ENCODE data around the gene SCFD2. TPM values are rescaled to one million over a fixed set of nuclear protein-coding genes. Genes with fewer than 3 reads are reported as not detected.

The SCFD2 gene
- total RNA-seq, 1 donor from 2014 or later, result 18.6 TPM

DNA sequence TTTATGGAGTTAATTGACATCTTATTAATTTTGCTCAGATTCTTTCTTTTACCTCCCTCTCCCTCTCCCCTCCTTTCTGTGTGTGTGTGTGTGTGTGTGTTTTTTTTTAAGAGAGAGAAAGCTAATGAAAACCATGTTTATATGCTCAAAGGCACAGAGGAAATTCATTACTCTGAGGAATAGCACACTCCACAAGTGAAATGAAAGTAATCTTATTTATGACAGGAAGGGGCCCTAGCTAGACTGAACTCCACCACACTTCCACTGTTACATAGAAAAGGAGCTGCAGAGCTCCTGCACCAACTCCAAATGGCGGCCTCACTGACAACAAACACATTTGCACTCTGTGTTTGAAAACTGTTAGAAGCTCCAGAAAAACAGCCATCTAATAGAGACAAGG lies 353.1 kb downstream of the SCFD2 start:
- H3K4me3 Mint-ChIP-seq, result no peak overlapping the region
- no peak for DNase-seq (ENCODE audit: low read depth, low spot score)
- H3K4me1 Mint-ChIP-seq, result peaks cover 30% of the 10 kb centered on the region
- no peak for TF ChIP-seq CTCF (conservative IDR thresholded peaks at IDR 0.05)
- H3K27me3 Mint-ChIP-seq (ENCODE audit: low read depth), result peaks cover 10% of the 10 kb centered on the region
- H3K27ac Mint-ChIP-seq (ENCODE audit: unreplicated experiment), result no peak overlapping the region
- H3K36me3 Mint-ChIP-seq (ENCODE audit: low read depth), result no peaks in the 10 kb centered on the region
- H3K9me3 Mint-ChIP-seq, result no peaks in the 10 kb centered on the region

GRCh38 chr4:53011259-53011905 lies 354.5 kb downstream of the SCFD2 start:
- H3K36me3 Mint-ChIP-seq (ENCODE audit: low read depth), result no peaks in the 10 kb centered on the region
- TF ChIP-seq CTCF (conservative IDR thresholded peaks at IDR 0.05), result no peak
- H3K9me3 Mint-ChIP-seq, result no peaks in the 10 kb centered on the region
- H3K4me3 Mint-ChIP-seq, result no peak overlapping the region
- peaks cover 30% of the 10 kb centered on the region for H3K4me1 Mint-ChIP-seq
- peaks cover 10% of the 10 kb centered on the region for H3K27me3 Mint-ChIP-seq (ENCODE audit: low read depth)
- no peak overlapping the region for H3K27ac Mint-ChIP-seq (ENCODE audit: unreplicated experiment)
- DNase-seq (ENCODE audit: low read depth, low spot score), result no peak

GRCh38 chr4:53010318-53010717 lies 355.5 kb downstream of the SCFD2 start:
- no peak for TF ChIP-seq CTCF (conservative IDR thresholded peaks at IDR 0.05)
- H3K4me3 Mint-ChIP-seq, result no peak overlapping the region
- no peak for DNase-seq (ENCODE audit: low read depth, low spot score)
- H3K27ac Mint-ChIP-seq (ENCODE audit: unreplicated experiment), result no peak overlapping the region
- H3K9me3 Mint-ChIP-seq, result no peaks in the 10 kb centered on the region
- peaks cover 27% of the 10 kb centered on the region for H3K4me1 Mint-ChIP-seq
- no peaks in the 10 kb centered on the region for H3K36me3 Mint-ChIP-seq (ENCODE audit: low read depth)
- peaks cover 10% of the 10 kb centered on the region for H3K27me3 Mint-ChIP-seq (ENCODE audit: low read depth)

- H3K4me3 Mint-ChIP-seq, result no peak overlapping the region
- no peak for TF ChIP-seq CTCF (conservative IDR thresholded peaks at IDR 0.05)
- no peaks in the 10 kb centered on the region for H3K9me3 Mint-ChIP-seq
- no peak for DNase-seq (ENCODE audit: low read depth, low spot score)
- H3K36me3 Mint-ChIP-seq (ENCODE audit: low read depth), result no peaks in the 10 kb centered on the region
- peaks cover 27% of the 10 kb centered on the region for H3K4me1 Mint-ChIP-seq
- H3K27ac Mint-ChIP-seq (ENCODE audit: unreplicated experiment), result no peak overlapping the region
- H3K27me3 Mint-ChIP-seq (ENCODE audit: low read depth), result peaks cover 10% of the 10 kb centered on the region
Measured at GRCh38 chr4:53009824-53010223, 356.0 kb downstream of the SCFD2 start.

DNA sequence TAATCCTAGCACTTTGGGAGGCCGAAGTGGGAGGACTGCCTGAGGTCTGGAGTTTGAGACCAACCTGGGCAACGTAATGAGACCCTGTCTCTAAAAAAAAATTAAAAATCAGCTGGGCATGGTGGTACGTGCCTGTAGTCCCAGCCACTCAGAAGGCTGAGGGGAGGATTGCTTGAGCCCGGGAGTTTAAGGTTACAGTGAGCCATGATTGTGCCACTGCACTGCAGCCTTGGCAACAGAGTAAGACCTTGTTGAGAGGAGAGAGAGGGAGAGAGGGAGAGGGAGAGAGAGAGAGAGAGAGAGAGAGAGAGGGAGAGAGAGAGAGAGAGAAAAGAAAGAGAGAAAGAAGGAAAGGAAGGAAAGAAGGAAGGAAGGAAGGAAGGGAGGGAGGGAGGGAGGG lies 358.8 kb downstream of the SCFD2 start:
- DNase-seq (ENCODE audit: low read depth, low spot score), result no peak

More for the DNA sequence above, 358.8 kb downstream of the SCFD2 start:
- Mint-ChIP-seq H3K4me3 (no peak overlapping the region), H3K27me3 (ENCODE audit: low read depth) (peaks cover 7% of the 10 kb centered on the region), H3K4me1 (peaks cover 14% of the 10 kb centered on the region), H3K27ac (ENCODE audit: unreplicated experiment) (no peak overlapping the region), H3K36me3 (ENCODE audit: low read depth) (no peaks in the 10 kb centered on the region), H3K9me3 (no peaks in the 10 kb centered on the region)
- no peak for TF ChIP-seq CTCF (conservative IDR thresholded peaks at IDR 0.05)
